ENCODE measurements around the gene SFSWAP. TPM values are rescaled to one million over a fixed set of nuclear protein-coding genes. Genes with fewer than 3 reads are reported as not detected.

The SFSWAP gene
- total RNA-seq, 1 experiment from 2014 or later = 50.4 TPM

DNA sequence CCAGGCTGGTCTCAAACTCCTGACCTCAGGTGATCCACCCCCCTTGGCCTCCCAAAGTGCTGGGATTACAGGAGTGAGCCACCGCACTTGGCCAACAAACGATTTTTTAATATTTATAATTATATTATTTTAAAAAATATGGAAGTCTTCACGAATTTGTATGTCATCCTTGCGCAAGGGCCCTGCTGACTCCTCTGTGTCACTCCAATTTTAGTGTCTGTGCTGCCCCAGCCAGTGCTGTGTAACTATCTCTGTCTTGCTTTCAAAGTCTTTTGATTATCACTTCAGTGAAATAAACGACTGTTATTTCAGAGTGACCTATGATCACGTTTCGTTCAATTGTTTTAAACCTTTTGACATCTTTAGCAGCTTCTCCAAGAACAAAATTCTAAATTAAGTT, 104.2 kb downstream of the SFSWAP start:
- RAD21 ChIA-PET (ENCODE audit: low non-redundant PET in 1 of 2, low total read pairs in 2 of 2, uncharacterized antibody in 2 of 2, unreplicated experiment in 2 of 2) = no interaction called here
- TF ChIP-seq ELF1 (IDR thresholded peaks at IDR 0.05; ENCODE audit: borderline replicate concordance, low read depth) (no peak), JUND (IDR thresholded peaks at IDR 0.05) (no peak), ZNF274 (IDR thresholded peaks at IDR 0.05; ENCODE audit: low read depth, low read length) (no peak), SRF (IDR thresholded peaks at IDR 0.05; ENCODE audit: low read depth) (no peak), POLR2AphosphoS5 (IDR thresholded peaks at IDR 0.05; ENCODE audit: low read depth, low read length) (no peak), CBX3 (IDR thresholded peaks at IDR 0.05; ENCODE audit: low read depth) (no peak), CEBPB (IDR thresholded peaks at IDR 0.05; ENCODE audit: low read depth) (no peak)
- TF ChIP-seq, protein P1, sequence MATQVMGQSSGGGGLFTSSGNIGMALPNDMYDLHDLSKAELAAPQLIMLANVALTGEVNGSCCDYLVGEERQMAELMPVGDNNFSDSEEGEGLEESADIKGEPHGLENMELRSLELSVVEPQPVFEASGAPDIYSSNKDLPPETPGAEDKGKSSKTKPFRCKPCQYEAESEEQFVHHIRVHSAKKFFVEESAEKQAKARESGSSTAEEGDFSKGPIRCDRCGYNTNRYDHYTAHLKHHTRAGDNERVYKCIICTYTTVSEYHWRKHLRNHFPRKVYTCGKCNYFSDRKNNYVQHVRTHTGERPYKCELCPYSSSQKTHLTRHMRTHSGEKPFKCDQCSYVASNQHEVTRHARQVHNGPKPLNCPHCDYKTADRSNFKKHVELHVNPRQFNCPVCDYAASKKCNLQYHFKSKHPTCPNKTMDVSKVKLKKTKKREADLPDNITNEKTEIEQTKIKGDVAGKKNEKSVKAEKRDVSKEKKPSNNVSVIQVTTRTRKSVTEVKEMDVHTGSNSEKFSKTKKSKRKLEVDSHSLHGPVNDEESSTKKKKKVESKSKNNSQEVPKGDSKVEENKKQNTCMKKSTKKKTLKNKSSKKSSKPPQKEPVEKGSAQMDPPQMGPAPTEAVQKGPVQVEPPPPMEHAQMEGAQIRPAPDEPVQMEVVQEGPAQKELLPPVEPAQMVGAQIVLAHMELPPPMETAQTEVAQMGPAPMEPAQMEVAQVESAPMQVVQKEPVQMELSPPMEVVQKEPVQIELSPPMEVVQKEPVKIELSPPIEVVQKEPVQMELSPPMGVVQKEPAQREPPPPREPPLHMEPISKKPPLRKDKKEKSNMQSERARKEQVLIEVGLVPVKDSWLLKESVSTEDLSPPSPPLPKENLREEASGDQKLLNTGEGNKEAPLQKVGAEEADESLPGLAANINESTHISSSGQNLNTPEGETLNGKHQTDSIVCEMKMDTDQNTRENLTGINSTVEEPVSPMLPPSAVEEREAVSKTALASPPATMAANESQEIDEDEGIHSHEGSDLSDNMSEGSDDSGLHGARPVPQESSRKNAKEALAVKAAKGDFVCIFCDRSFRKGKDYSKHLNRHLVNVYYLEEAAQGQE (IDR thresholded peaks at IDR 0.05; ENCODE audit: low read depth) = no peak
- TF ChIP-seq, protein P2, sequence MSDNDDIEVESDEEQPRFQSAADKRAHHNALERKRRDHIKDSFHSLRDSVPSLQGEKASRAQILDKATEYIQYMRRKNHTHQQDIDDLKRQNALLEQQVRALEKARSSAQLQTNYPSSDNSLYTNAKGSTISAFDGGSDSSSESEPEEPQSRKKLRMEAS (IDR thresholded peaks at IDR 0.05) = no peak
- TF ChIP-seq, protein P3, sequence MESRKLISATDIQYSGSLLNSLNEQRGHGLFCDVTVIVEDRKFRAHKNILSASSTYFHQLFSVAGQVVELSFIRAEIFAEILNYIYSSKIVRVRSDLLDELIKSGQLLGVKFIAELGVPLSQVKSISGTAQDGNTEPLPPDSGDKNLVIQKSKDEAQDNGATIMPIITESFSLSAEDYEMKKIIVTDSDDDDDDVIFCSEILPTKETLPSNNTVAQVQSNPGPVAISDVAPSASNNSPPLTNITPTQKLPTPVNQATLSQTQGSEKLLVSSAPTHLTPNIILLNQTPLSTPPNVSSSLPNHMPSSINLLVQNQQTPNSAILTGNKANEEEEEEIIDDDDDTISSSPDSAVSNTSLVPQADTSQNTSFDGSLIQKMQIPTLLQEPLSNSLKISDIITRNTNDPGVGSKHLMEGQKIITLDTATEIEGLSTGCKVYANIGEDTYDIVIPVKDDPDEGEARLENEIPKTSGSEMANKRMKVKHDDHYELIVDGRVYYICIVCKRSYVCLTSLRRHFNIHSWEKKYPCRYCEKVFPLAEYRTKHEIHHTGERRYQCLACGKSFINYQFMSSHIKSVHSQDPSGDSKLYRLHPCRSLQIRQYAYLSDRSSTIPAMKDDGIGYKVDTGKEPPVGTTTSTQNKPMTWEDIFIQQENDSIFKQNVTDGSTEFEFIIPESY (IDR thresholded peaks at IDR 0.05; ENCODE audit: extremely low read depth, insufficient replicate concordance, low read length) = no peak
- Histone ChIP-seq H3K4me1 (ENCODE audit: control insufficient read depth in 1 of 2, insufficient read depth in 2 of 2, low read length in 2 of 2) (no peaks in the 10 kb centered on the region), H4K20me1 (ENCODE audit: insufficient read depth) (no peaks in the 10 kb centered on the region), H3K9me2 (ENCODE audit: insufficient read depth) (no peaks in the 10 kb centered on the region), H3K4me3 (replicated peaks in 1 of 2; ENCODE audit: low read depth in 1 of 2, low read length in 2 of 2) (no peak overlapping the region), H3K27me3 (ENCODE audit: insufficient read depth, low read length) (no peaks in the 10 kb centered on the region), H2AFZ (ENCODE audit: low read depth, low read length, poor library complexity, severe bottlenecking) (no peak overlapping the region), H3K36me3 (ENCODE audit: control insufficient read depth in 1 of 2, insufficient read depth in 2 of 2, low read length in 2 of 2) (no peaks in the 10 kb centered on the region), H3K27ac (ENCODE audit: low read depth, low read length) (no peak overlapping the region), H3K9ac (ENCODE audit: low read length) (no peak overlapping the region), H3K9me3 (ENCODE audit: control insufficient read depth in 1 of 2, insufficient read depth in 1 of 2, low read depth in 1 of 2, low read length in 2 of 2) (no peaks in the 10 kb centered on the region), H3K4me2 (ENCODE audit: low read length) (no peak overlapping the region), H3K79me2 (ENCODE audit: insufficient read depth, low read length) (no peaks in the 10 kb centered on the region)
- POLR2A ChIA-PET = no interaction called here
- BruUV-seq (replicated peaks) = no TSS peak
- DNase-seq (ENCODE audit: low read depth, low spot score) = no peak
- intact Hi-C loops (cut with micrococcal nuclease) = no loop called here
- CTCF ChIA-PET = no interaction called here
- ATAC-seq = no peak
